ENCODE measurements around the gene ERC2.

ERC2 gene

DNA sequence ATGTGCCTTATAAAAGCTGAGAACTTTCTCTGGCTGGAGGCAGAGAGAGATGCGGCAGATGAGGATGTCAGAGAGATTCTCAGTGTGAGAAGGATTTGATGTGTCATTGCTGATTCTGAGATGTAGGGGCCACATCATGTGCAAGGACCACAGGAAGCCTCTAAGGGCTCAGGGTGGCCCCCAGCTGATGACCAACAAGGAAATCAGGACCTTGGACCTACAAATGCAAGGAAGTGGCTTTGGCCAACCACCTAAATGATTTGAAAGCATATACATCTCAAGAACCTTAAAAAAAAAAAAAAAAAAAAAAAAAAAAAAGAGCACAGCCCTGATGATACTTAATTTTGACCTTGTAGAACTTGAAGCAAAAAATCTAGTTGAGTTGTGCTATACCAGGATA is 282.4 kb downstream of the ERC2 start:
- H3K27ac ChIP-seq: no peak overlapping the region
- no peak overlapping the region for H3K4me3 ChIP-seq (ENCODE audit: low read depth, low read length)
- H3K27me3 ChIP-seq (ENCODE audit: insufficient read depth, low read depth, severe bottlenecking): no peaks in the 10 kb centered on the region
- no peaks in the 10 kb centered on the region for H3K9me3 ChIP-seq (ENCODE audit: severe bottlenecking)
- H3K36me3 ChIP-seq: no peaks in the 10 kb centered on the region
- TF ChIP-seq, protein P1, sequence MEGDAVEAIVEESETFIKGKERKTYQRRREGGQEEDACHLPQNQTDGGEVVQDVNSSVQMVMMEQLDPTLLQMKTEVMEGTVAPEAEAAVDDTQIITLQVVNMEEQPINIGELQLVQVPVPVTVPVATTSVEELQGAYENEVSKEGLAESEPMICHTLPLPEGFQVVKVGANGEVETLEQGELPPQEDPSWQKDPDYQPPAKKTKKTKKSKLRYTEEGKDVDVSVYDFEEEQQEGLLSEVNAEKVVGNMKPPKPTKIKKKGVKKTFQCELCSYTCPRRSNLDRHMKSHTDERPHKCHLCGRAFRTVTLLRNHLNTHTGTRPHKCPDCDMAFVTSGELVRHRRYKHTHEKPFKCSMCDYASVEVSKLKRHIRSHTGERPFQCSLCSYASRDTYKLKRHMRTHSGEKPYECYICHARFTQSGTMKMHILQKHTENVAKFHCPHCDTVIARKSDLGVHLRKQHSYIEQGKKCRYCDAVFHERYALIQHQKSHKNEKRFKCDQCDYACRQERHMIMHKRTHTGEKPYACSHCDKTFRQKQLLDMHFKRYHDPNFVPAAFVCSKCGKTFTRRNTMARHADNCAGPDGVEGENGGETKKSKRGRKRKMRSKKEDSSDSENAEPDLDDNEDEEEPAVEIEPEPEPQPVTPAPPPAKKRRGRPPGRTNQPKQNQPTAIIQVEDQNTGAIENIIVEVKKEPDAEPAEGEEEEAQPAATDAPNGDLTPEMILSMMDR (IDR thresholded peaks at IDR 0.05; ENCODE audit: low read depth, low read length): no peak
- peak; percentile 50 for DNase-seq

DNA sequence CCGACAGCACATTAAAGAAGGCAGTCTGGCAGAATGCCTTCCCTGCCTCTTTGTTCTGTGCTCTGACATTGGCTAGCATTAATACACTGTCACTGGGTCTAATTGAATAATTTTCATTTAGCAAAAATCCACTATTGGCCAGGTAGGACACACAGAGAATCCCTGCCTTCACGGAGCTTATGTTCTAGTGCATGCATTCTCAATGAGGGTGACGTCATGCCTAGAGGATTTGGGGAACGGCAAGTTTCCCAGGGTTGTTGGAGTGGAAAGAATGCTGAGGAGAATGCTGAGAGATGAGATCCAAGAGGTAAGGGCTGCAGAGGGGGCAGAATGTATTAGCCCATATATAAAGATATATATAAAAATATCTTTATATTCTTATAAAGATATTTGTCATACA is 284.7 kb downstream of the ERC2 start:
- TF ChIP-seq, protein P1 (IDR thresholded peaks at IDR 0.05; ENCODE audit: low read depth, low read length): no peak
- H3K9me3 ChIP-seq (ENCODE audit: severe bottlenecking): no peaks in the 10 kb centered on the region
- no peak overlapping the region for H3K27ac ChIP-seq
- no peaks in the 10 kb centered on the region for H3K27me3 ChIP-seq (ENCODE audit: insufficient read depth, low read depth, severe bottlenecking)
- DNase-seq: no peak
- no peaks in the 10 kb centered on the region for H3K36me3 ChIP-seq
- no peak overlapping the region for H3K4me3 ChIP-seq (ENCODE audit: low read depth, low read length)

DNA sequence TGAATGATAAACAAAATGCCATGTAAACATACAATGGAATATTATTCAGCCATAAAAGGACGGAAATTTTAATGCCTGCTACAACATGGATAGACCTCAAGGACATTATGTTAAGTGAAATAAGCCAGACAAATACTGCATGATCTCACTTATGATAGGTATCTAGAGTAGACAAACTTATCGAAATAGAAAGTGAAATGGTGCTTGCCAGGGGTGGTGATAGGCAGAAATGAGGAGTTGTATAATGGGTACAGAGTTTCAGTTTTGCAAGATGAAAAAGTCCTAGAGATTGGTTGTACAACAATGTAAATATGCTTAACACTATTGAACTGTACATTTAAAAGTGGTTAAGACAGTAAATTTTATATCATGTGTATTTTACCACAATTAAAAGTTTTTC is 287.8 kb downstream of the ERC2 start:
- no peak overlapping the region for H3K4me3 ChIP-seq (ENCODE audit: low read depth, low read length)
- no peaks in the 10 kb centered on the region for H3K36me3 ChIP-seq
- no peak for DNase-seq
- H3K27me3 ChIP-seq (ENCODE audit: insufficient read depth, low read depth, severe bottlenecking): no peaks in the 10 kb centered on the region
- TF ChIP-seq, protein P1 (IDR thresholded peaks at IDR 0.05; ENCODE audit: low read depth, low read length): no peak
- H3K27ac ChIP-seq: no peak overlapping the region
- H3K9me3 ChIP-seq (ENCODE audit: severe bottlenecking): no peaks in the 10 kb centered on the region

DNA sequence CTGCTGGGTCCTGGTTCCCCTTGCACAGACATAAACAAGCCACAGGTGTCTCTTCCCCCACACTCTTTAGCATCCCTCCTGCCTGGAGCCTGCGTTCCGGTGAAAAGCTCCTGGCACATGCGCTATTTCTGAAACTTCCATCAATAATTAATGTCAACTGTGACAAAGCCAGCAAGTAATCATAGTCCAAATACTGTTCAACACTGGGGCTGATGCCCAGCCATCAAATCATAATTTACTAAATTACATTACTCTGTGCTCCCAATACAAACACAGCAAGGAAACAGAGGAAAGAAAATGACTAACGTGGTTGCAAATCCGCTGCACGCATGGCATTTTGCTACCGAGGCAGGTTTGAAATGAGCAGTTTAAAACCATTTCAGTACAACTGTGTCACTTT is 294.7 kb downstream of the ERC2 start:
- DNase-seq: no peak
- no peaks in the 10 kb centered on the region for H3K9me3 ChIP-seq (ENCODE audit: severe bottlenecking)
- H3K27me3 ChIP-seq (ENCODE audit: insufficient read depth, low read depth, severe bottlenecking): no peaks in the 10 kb centered on the region
- H3K27ac ChIP-seq: no peak overlapping the region
- TF ChIP-seq, protein P1 (IDR thresholded peaks at IDR 0.05; ENCODE audit: low read depth, low read length): no peak
- H3K36me3 ChIP-seq: no peaks in the 10 kb centered on the region
- H3K4me3 ChIP-seq (ENCODE audit: low read depth, low read length): no peak overlapping the region

DNA sequence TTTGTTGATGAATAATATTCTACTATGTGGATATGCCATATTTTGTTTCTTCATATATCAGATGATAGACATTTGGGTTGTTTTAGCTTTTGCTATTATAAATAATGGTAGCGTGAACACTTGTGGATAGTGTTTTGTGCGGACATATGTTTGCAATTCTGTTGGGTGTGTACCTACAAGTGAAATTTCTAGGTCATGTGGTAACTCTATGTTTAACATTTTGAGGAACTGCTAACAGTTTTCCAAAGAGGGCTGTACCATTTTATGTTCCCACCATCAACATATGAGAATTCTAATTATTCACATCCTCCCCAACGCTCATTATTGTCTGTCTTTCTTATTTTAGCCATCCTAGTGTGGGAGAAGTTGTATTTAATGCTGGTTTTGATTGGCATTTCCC is 303.8 kb downstream of the ERC2 start:
- Histone ChIP-seq H3K27ac (no peak overlapping the region), H3K9me3 (ENCODE audit: severe bottlenecking) (no peaks in the 10 kb centered on the region), H3K27me3 (ENCODE audit: insufficient read depth, low read depth, severe bottlenecking) (no peaks in the 10 kb centered on the region), H3K4me3 (ENCODE audit: low read depth, low read length) (no peak overlapping the region), H3K36me3 (no peaks in the 10 kb centered on the region)
- no peak for DNase-seq
- TF ChIP-seq, protein P1 (IDR thresholded peaks at IDR 0.05; ENCODE audit: low read depth, low read length): no peak

DNA sequence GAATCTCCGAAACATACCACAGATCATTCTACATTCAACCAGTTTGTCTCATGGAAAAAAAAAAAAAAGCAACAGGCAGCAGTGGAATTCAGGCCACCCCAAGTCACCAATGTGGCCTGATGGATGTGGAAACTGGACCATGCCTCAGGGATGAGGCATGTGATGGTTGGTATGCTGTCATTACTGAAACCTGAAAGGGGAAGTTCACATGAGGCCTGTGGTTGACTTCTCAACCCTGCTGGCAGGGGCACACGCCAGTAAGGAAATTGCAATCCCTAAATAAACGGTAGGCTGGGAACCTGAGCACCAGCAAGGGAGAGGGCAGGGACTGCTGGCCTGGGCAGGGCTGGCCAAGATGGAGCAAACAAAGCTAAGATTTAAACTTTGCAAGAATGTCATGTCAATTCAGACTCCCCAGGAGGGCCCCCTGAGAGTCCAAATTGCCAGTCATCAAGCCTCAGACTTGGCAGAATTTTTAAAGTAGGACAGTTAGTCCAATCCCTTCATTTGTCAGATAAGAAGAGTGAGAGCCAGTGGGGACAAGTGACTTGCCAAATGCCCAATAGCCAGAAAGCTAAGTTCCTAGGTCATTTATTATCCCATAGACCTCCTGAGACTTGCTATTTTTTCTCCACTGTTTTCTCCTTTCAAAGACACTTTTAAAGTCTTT is 310.4 kb downstream of the ERC2 start:
- DNase-seq: no peak
- no peak overlapping the region for H3K27ac ChIP-seq
- H3K4me3 ChIP-seq (ENCODE audit: low read depth, low read length): no peak overlapping the region
- no peaks in the 10 kb centered on the region for H3K36me3 ChIP-seq
- TF ChIP-seq, protein P1 (IDR thresholded peaks at IDR 0.05; ENCODE audit: low read depth, low read length): no peak
- H3K27me3 ChIP-seq (ENCODE audit: insufficient read depth, low read depth, severe bottlenecking): no peaks in the 10 kb centered on the region
- H3K9me3 ChIP-seq (ENCODE audit: severe bottlenecking): no peaks in the 10 kb centered on the region

Data from WERI-Rb-1 (cell line).